Liver (tissue), 9 donors: ENCODE results near the gene CLMN. TPM values are rescaled to one million over a fixed set of nuclear protein-coding genes. Genes with fewer than 3 reads are reported as not detected.

Experiments used
- DNase-seq: peaks from one replicate; pipeline ENCODE4 v3.0.0-alpha.2; 2017; ENCODE audit warnings: low spot score
- H3K27ac ChIP-seq, 2 donors: one replicate each; pipeline ENCODE4 v1.7.0; 2013; ENCODE audit warnings: inconsistent platforms in 2 of 2, low read length in 2 of 2, control low read depth in 1 of 2, low read depth in 1 of 2, mild to moderate bottlenecking in 1 of 2
- H3K27me3 ChIP-seq, 4 donors: one replicate each; pipeline versions ENCODE4 v1.6.1 to v1.7.0; 2013; ENCODE audit warnings: low read length in 3 of 4, inconsistent platforms in 1 of 4, mild to moderate bottlenecking in 1 of 4, moderate library complexity in 1 of 4; ENCODE audit not compliant: control insufficient read depth in 4 of 4, insufficient read depth in 4 of 4
- H3K36me3 ChIP-seq, 4 donors: one replicate each; pipeline versions ENCODE4 v1.6.1 to v1.7.0; 2013; ENCODE audit warnings: low read length in 3 of 4, mild to moderate bottlenecking in 3 of 4, low read depth in 1 of 4, moderate library complexity in 1 of 4; ENCODE audit not compliant: control insufficient read depth in 4 of 4, insufficient read depth in 3 of 4
- H3K4me1 ChIP-seq, 4 donors: one replicate each; pipeline versions ENCODE4 v1.6.1 to v1.7.0; 2013; ENCODE audit warnings: low read length in 3 of 4, mild to moderate bottlenecking in 3 of 4, moderate library complexity in 1 of 4; ENCODE audit not compliant: control insufficient read depth in 4 of 4, insufficient read depth in 4 of 4
- H3K4me3 ChIP-seq, 3 donors: one replicate each; pipeline versions ENCODE4 v1.6.1 to v1.7.0; 2013; ENCODE audit warnings: low read length in 3 of 3, control low read depth in 1 of 3, low read depth in 1 of 3, mild to moderate bottlenecking in 1 of 3
- H3K9ac ChIP-seq, 2 donors: one replicate each; pipeline ENCODE4 v1.7.0; 2013; ENCODE audit warnings: low read length in 2 of 2, mild to moderate bottlenecking in 2 of 2, moderate library complexity in 2 of 2, control low read depth in 1 of 2, low read depth in 1 of 2
- H3K9me3 ChIP-seq, 4 donors: one replicate each; pipeline versions ENCODE4 v1.6.1 to v1.7.0; 2013; ENCODE audit warnings: low read length in 3 of 4; ENCODE audit not compliant: control insufficient read depth in 4 of 4
- CTCF ChIP-seq: fragments of 150-350 bp; IDR thresholded peaks from 2 replicates; pipeline ENCODE4 v1.5.1; 2017; ENCODE audit warnings: improper control_type of control experiment, low read depth, low read length; ENCODE audit not compliant: missing input control
- EGR1 ChIP-seq, 2 donors: IDR thresholded peaks; 2 replicates each; pipeline ENCODE4 v1.6.1; 2016 to 2018; ENCODE audit warnings: antibody characterized with exemption in 2 of 2, low read depth in 2 of 2
- FOXA1 ChIP-seq: IDR thresholded peaks from 2 replicates; pipeline ENCODE4 v1.6.1; 2016; ENCODE audit warnings: antibody characterized with exemption
- FOXA2 ChIP-seq: IDR thresholded peaks from 2 replicates; pipeline ENCODE4 v1.6.1; 2016; ENCODE audit warnings: antibody characterized with exemption
- GABPA ChIP-seq, 2 donors: IDR thresholded peaks in 1 of 2; conservative IDR thresholded peaks in 1 of 2; 2 replicates each; pipeline ENCODE4 v1.6.1; 2016; ENCODE audit warnings: antibody characterized with exemption in 2 of 2, mild to moderate bottlenecking in 1 of 2, moderate library complexity in 1 of 2
- HNF4A ChIP-seq, 2 donors: conservative IDR thresholded peaks; 2 replicates each; pipeline ENCODE4 v1.6.1; 2016; ENCODE audit warnings: antibody characterized with exemption in 2 of 2, mild to moderate bottlenecking in 2 of 2
- HNF4G ChIP-seq: IDR thresholded peaks from 2 replicates; pipeline ENCODE4 v1.6.1; 2016; ENCODE audit warnings: antibody characterized with exemption
- JUND ChIP-seq, 2 donors: IDR thresholded peaks; 2 replicates each; pipeline ENCODE4 v1.6.1; 2016; ENCODE audit warnings: antibody characterized with exemption in 2 of 2
- MAX ChIP-seq: IDR thresholded peaks from 2 replicates; pipeline ENCODE4 v1.6.1; 2016; ENCODE audit warnings: antibody characterized with exemption
- RAD21 ChIP-seq, 2 donors: IDR thresholded peaks; 2 replicates each; pipeline ENCODE4 v1.6.1; 2016; ENCODE audit warnings: antibody characterized with exemption in 2 of 2, mild to moderate bottlenecking in 2 of 2
- RXRA ChIP-seq, 2 donors: IDR thresholded peaks; 2 replicates each; pipeline ENCODE4 v1.6.1; 2017 to 2018; ENCODE audit warnings: antibody characterized with exemption in 2 of 2, mild to moderate bottlenecking in 1 of 2
- SP1 ChIP-seq: IDR thresholded peaks from 2 replicates; pipeline ENCODE4 v1.6.1; 2018; ENCODE audit warnings: antibody characterized with exemption, mild to moderate bottlenecking
- TAF1 ChIP-seq: conservative IDR thresholded peaks from 2 replicates; pipeline ENCODE4 v1.6.1; 2016; ENCODE audit warnings: antibody characterized with exemption, mild to moderate bottlenecking
- YY1 ChIP-seq: IDR thresholded peaks from 2 replicates; pipeline ENCODE4 v1.6.1; 2016; ENCODE audit warnings: antibody characterized with exemption, mild to moderate bottlenecking
- WGBS: extraction: QIAGEN DNeasy Blood & Tissue Kit; methylation state at CpG from one replicate; pipeline ENCODE4 v1.1.7; 2013; 5-methylcytosine and 5-hydroxymethylcytosine counted together
- polyA plus RNA-seq, 2 donors: library from polyadenylated mRNA; stranded (reverse) in 1 of 2; unstranded in 1 of 2; fragments of 200-250 nt in 1 of 2; fragments of >200 nt in 1 of 2; fragmentation: Nextera tagmentation in 1 of 2; extraction: Ambion mirVana in 1 of 2; gene quantifications; one replicate each; pipeline versions ENCODE4 v1.2.1 to v1.2.3, GENCODE V29; 2013 to 2015
- total RNA-seq, 2 donors: library from RNA; depleted of rRNA; stranded (reverse); fragments of >200 nt; gene quantifications; one replicate each; pipeline ENCODE4 v1.2.3, GENCODE V29; 2014
- TF ChIP-seq, protein P1 (sequence below): IDR thresholded peaks from 2 replicates; pipeline ENCODE4 v1.6.1; 2016; ENCODE audit warnings: antibody characterized with exemption
- TF ChIP-seq, protein P2 (sequence below): IDR thresholded peaks from 2 replicates; pipeline ENCODE4 v1.6.1; 2016; ENCODE audit warnings: antibody characterized with exemption, mild to moderate bottlenecking
- TF ChIP-seq, protein P3 (sequence below): IDR thresholded peaks from 2 replicates; pipeline ENCODE4 v1.6.1; 2016; ENCODE audit warnings: antibody characterized with exemption
- donor health status: healthy.
- donor health status: healthy.
- donor health status: healthy.
- donor health status: healthy.
- donor health status: healthy.

The CLMN gene
- total and polyA plus RNA-seq, 4 donors: 6.0 to 41.1 (median 24.1) TPM

- Histone ChIP-seq H3K27ac (no peak overlapping the region), H3K4me1 (peaks cover 4 to 16% (median 10%) of the 10 kb centered on the region in 4 donors), H3K9ac (no peak overlapping the region), H3K27me3 (no peaks in the 10 kb centered on the region), H3K36me3 (no peaks in the 10 kb centered on the region), H3K4me3 (no peak overlapping the region), H3K9me3 (no peaks in the 10 kb centered on the region)
- WGBS: 97% methylated on average over 2 of the region's 2 CpGs
- TF ChIP-seq RAD21 (IDR thresholded peaks at IDR 0.05) (no peak), MAX (no peak), JUND (IDR thresholded peaks at IDR 0.05) (no peak), SP1 (no peak), YY1 (no peak), CTCF (no peak), FOXA1 (no peak), GABPA (IDR thresholded peaks at IDR 0.05 in 1 of 2, conservative IDR thresholded peaks at IDR 0.05 in 1 of 2) (no peak), EGR1 (IDR thresholded peaks at IDR 0.05; ENCODE audit: low read depth in 2 of 2) (no peak), HNF4A (conservative IDR thresholded peaks at IDR 0.05) (no peak), HNF4G (no peak)
- DNase-seq: no peak
Observed at GRCh38 chr14:95245334-95245733, 74.4 kb downstream of the CLMN start.

GRCh38 chr14:95244587-95244986 is 75.1 kb downstream of the CLMN start:
- no peak for DNase-seq
- H3K4me1 ChIP-seq: peaks cover 4 to 10% (median 6%) of the 10 kb centered on the region in 4 donors
- no peaks in the 10 kb centered on the region for H3K9me3 ChIP-seq
- no peaks in the 10 kb centered on the region for H3K27me3 ChIP-seq
- no peak overlapping the region for H3K9ac ChIP-seq
- no peak overlapping the region for H3K4me3 ChIP-seq
- 94% methylated on average over 3 of the region's 3 CpGs for WGBS
- TF ChIP-seq MAX: no peak
- TF ChIP-seq HNF4G: no peak
- no peak for TF ChIP-seq SP1
- no peak for TF ChIP-seq FOXA1
- TF ChIP-seq JUND (IDR thresholded peaks at IDR 0.05): no peak
- TF ChIP-seq, protein P1, sequence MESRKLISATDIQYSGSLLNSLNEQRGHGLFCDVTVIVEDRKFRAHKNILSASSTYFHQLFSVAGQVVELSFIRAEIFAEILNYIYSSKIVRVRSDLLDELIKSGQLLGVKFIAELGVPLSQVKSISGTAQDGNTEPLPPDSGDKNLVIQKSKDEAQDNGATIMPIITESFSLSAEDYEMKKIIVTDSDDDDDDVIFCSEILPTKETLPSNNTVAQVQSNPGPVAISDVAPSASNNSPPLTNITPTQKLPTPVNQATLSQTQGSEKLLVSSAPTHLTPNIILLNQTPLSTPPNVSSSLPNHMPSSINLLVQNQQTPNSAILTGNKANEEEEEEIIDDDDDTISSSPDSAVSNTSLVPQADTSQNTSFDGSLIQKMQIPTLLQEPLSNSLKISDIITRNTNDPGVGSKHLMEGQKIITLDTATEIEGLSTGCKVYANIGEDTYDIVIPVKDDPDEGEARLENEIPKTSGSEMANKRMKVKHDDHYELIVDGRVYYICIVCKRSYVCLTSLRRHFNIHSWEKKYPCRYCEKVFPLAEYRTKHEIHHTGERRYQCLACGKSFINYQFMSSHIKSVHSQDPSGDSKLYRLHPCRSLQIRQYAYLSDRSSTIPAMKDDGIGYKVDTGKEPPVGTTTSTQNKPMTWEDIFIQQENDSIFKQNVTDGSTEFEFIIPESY: no peak
- no peak for TF ChIP-seq HNF4A (conservative IDR thresholded peaks at IDR 0.05)
- no peak for TF ChIP-seq FOXA2
- TF ChIP-seq CTCF: no peak
- TF ChIP-seq GABPA (IDR thresholded peaks at IDR 0.05 in 1 of 2, conservative IDR thresholded peaks at IDR 0.05 in 1 of 2): no peak
- no peak for TF ChIP-seq YY1
- no peak for TF ChIP-seq TAF1
- TF ChIP-seq, protein P2, sequence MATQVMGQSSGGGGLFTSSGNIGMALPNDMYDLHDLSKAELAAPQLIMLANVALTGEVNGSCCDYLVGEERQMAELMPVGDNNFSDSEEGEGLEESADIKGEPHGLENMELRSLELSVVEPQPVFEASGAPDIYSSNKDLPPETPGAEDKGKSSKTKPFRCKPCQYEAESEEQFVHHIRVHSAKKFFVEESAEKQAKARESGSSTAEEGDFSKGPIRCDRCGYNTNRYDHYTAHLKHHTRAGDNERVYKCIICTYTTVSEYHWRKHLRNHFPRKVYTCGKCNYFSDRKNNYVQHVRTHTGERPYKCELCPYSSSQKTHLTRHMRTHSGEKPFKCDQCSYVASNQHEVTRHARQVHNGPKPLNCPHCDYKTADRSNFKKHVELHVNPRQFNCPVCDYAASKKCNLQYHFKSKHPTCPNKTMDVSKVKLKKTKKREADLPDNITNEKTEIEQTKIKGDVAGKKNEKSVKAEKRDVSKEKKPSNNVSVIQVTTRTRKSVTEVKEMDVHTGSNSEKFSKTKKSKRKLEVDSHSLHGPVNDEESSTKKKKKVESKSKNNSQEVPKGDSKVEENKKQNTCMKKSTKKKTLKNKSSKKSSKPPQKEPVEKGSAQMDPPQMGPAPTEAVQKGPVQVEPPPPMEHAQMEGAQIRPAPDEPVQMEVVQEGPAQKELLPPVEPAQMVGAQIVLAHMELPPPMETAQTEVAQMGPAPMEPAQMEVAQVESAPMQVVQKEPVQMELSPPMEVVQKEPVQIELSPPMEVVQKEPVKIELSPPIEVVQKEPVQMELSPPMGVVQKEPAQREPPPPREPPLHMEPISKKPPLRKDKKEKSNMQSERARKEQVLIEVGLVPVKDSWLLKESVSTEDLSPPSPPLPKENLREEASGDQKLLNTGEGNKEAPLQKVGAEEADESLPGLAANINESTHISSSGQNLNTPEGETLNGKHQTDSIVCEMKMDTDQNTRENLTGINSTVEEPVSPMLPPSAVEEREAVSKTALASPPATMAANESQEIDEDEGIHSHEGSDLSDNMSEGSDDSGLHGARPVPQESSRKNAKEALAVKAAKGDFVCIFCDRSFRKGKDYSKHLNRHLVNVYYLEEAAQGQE: no peak
- TF ChIP-seq EGR1 (IDR thresholded peaks at IDR 0.05; ENCODE audit: low read depth in 2 of 2): no peak
- no peak for TF ChIP-seq RXRA (IDR thresholded peaks at IDR 0.05)
- TF ChIP-seq RAD21 (IDR thresholded peaks at IDR 0.05): no peak
- TF ChIP-seq, protein P3, sequence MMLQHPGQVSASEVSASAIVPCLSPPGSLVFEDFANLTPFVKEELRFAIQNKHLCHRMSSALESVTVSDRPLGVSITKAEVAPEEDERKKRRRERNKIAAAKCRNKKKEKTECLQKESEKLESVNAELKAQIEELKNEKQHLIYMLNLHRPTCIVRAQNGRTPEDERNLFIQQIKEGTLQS: no peak
- no peak overlapping the region for H3K27ac ChIP-seq
- no peaks in the 10 kb centered on the region for H3K36me3 ChIP-seq
